Measurements from ENCODE around the gene USP20. TPM values are rescaled to one million over a fixed set of nuclear protein-coding genes. Genes with fewer than 3 reads are reported as not detected.

USP20 gene
- total and polyA plus RNA-seq, 5 donors: 12.9 to 18.4 (median 15.6) TPM

GRCh38 chr9:129809346-129809745, 25.9 kb upstream of the USP20 start:
- Histone ChIP-seq H3K27ac (ENCODE audit: low read length) (no peak overlapping the region), H3K9me3 (ENCODE audit: control insufficient read depth, low read length) (no peaks in the 10 kb centered on the region), H3K27me3 (ENCODE audit: control insufficient read depth, insufficient read depth) (no peaks in the 10 kb centered on the region), H3K4me3 (ENCODE audit: low read length) (no peak overlapping the region), H3K4me1 (ENCODE audit: control insufficient read depth, insufficient read depth, low read length) (no peaks in the 10 kb centered on the region)
- no peak for DNase-seq
- 80% methylated on average over 11 of the region's 11 CpGs for WGBS
- intact Hi-C loops (cut with DNase I): no loop called here
- no peak for ATAC-seq

GRCh38 chr9:129810116-129810515, 25.1 kb upstream of the USP20 start:
- DNase-seq (no peak), ATAC-seq (no peak)
- no peaks in the 10 kb centered on the region for H3K9me3 ChIP-seq (ENCODE audit: control insufficient read depth, low read length)
- H3K4me3 ChIP-seq (ENCODE audit: low read length): no peak overlapping the region
- no peaks in the 10 kb centered on the region for H3K27me3 ChIP-seq (ENCODE audit: control insufficient read depth, insufficient read depth)
- H3K4me1 ChIP-seq (ENCODE audit: control insufficient read depth, insufficient read depth, low read length): no peaks in the 10 kb centered on the region
- H3K27ac ChIP-seq (ENCODE audit: low read length): no peak overlapping the region
- intact Hi-C loops (cut with DNase I): no loop called here
- 85% methylated on average over 11 of the region's 11 CpGs for WGBS

- ATAC-seq (no peak), DNase-seq (no peak)
- H3K27ac ChIP-seq (ENCODE audit: low read length): no peak overlapping the region
- H3K9me3 ChIP-seq (ENCODE audit: control insufficient read depth, low read length): no peaks in the 10 kb centered on the region
- 83% methylated on average over 6 of the region's 6 CpGs for WGBS
- no peaks in the 10 kb centered on the region for H3K27me3 ChIP-seq (ENCODE audit: control insufficient read depth, insufficient read depth)
- H3K4me3 ChIP-seq (ENCODE audit: low read length): no peak overlapping the region
- H3K4me1 ChIP-seq (ENCODE audit: control insufficient read depth, insufficient read depth, low read length): no peaks in the 10 kb centered on the region
- intact Hi-C loops (cut with DNase I): no loop called here
Measured at GRCh38 chr9:129810788-129811187, 24.5 kb upstream of the USP20 start.

DNA sequence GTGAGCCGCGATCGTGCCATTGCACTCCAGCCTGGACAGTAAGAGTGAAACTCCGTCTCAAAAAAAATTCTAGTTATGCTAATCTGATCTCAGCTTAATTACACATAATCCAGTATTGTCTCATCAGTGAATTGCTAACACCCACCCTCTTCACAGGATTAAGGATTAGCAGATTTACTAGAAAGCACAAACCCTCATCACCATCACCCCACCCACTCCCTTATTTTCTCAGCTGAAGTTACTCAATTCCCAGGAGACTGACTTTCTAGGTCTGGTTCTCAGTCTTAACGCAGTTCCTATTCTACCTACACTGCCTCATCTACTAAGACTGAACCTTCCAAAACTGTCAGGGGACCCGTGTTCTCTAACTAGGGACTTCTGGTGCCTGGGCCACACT, 23.3 kb upstream of the USP20 start:
- Histone ChIP-seq H3K9me3 (ENCODE audit: control insufficient read depth, low read length) (no peaks in the 10 kb centered on the region), H3K27me3 (ENCODE audit: control insufficient read depth, insufficient read depth) (no peaks in the 10 kb centered on the region), H3K27ac (ENCODE audit: low read length) (no peak overlapping the region), H3K4me1 (ENCODE audit: control insufficient read depth, insufficient read depth, low read length) (no peaks in the 10 kb centered on the region), H3K4me3 (ENCODE audit: low read length) (no peak overlapping the region)
- intact Hi-C loops (cut with DNase I): no loop called here
- 87% methylated on average over 6 of the region's 6 CpGs for WGBS
- ATAC-seq (no peak), DNase-seq (no peak)

GRCh38 chr9:129812385-129812784, 22.9 kb upstream of the USP20 start:
- Histone ChIP-seq H3K9me3 (ENCODE audit: control insufficient read depth, low read length) (no peaks in the 10 kb centered on the region), H3K27me3 (ENCODE audit: control insufficient read depth, insufficient read depth) (no peaks in the 10 kb centered on the region), H3K27ac (ENCODE audit: low read length) (no peak overlapping the region), H3K4me1 (ENCODE audit: control insufficient read depth, insufficient read depth, low read length) (no peaks in the 10 kb centered on the region), H3K4me3 (ENCODE audit: low read length) (no peak overlapping the region)
- 88% methylated on average over 9 of the region's 9 CpGs for WGBS
- intact Hi-C loops (cut with DNase I): no loop called here
- DNase-seq: no peak
- ATAC-seq: no peak

- no peak overlapping the region for H3K4me3 ChIP-seq (ENCODE audit: low read length)
- H3K4me1 ChIP-seq (ENCODE audit: control insufficient read depth, insufficient read depth, low read length): no peaks in the 10 kb centered on the region
- 81% methylated on average over 9 of the region's 9 CpGs for WGBS
- H3K27ac ChIP-seq (ENCODE audit: low read length): no peak overlapping the region
- intact Hi-C loops (cut with DNase I): no loop called here
- DNase-seq (no peak), ATAC-seq (no peak)
- H3K9me3 ChIP-seq (ENCODE audit: control insufficient read depth, low read length): no peaks in the 10 kb centered on the region
- H3K27me3 ChIP-seq (ENCODE audit: control insufficient read depth, insufficient read depth): no peaks in the 10 kb centered on the region
Measured at GRCh38 chr9:129813661-129814060, 21.6 kb upstream of the USP20 start.

DNA sequence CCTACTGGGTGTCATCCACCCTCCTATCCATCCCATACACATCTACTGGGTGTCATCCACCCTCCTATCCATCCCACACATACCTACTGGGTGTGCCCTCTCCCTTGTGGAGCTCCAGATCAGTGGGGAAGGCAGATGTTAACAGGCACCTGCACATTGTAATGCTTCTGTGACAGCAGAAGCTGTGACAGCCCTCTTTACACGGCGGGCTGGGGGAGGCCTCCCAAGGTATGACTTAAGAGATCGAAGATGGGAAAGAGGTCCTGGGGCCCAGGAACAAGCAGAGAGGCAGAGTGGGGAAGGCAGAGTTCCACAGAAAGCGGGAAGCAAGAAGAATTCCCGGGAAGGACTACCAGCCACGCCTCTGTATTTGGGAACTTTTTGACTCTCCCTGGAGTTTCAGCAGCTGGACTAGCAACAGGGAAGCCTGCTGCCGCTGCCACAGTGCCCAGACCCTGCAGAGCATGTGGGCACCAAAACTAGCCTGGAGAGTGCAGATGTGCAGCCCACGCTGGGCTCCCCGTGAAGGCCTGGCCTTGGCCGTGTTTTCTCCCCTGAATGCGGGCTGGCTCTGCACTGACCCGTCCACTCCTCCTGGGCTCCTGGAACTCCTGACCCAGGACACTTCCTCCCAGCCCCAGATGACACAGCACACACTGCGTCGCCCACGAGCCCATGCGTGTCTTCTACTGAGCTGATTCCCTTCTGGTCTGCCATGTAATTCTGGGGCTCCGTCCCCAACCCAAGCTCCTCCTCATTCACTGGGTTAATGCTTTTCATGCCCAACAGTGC, 20.6 kb upstream of the USP20 start:
- 84% methylated on average over 17 of the region's 17 CpGs for WGBS
- H3K27me3 ChIP-seq (ENCODE audit: control insufficient read depth, insufficient read depth): no peaks in the 10 kb centered on the region
- no peak overlapping the region for H3K27ac ChIP-seq (ENCODE audit: low read length)
- no peak overlapping the region for H3K4me3 ChIP-seq (ENCODE audit: low read length)
- intact Hi-C loops (cut with DNase I): no loop called here
- H3K9me3 ChIP-seq (ENCODE audit: control insufficient read depth, low read length): no peaks in the 10 kb centered on the region
- ATAC-seq: peak in 1 of 2 donors; percentile 17
- H3K4me1 ChIP-seq (ENCODE audit: control insufficient read depth, insufficient read depth, low read length): no peaks in the 10 kb centered on the region
- DNase-seq: no peak

GRCh38 chr9:129815278-129815677, 20.0 kb upstream of the USP20 start:
- Histone ChIP-seq H3K27ac (ENCODE audit: low read length) (no peak overlapping the region), H3K4me1 (ENCODE audit: control insufficient read depth, insufficient read depth, low read length) (no peaks in the 10 kb centered on the region), H3K27me3 (ENCODE audit: control insufficient read depth, insufficient read depth) (no peaks in the 10 kb centered on the region), H3K9me3 (ENCODE audit: control insufficient read depth, low read length) (no peaks in the 10 kb centered on the region), H3K4me3 (ENCODE audit: low read length) (no peak overlapping the region)
- intact Hi-C loops (cut with DNase I): no loop called here
- ATAC-seq (peak in 1 of 2 donors; percentile 26), DNase-seq (no peak)
- WGBS: 84% methylated on average over 11 of the region's 11 CpGs

- no peaks in the 10 kb centered on the region for H3K9me3 ChIP-seq (ENCODE audit: control insufficient read depth, low read length)
- H3K27ac ChIP-seq (ENCODE audit: low read length): no peak overlapping the region
- no peaks in the 10 kb centered on the region for H3K4me1 ChIP-seq (ENCODE audit: control insufficient read depth, insufficient read depth, low read length)
- ATAC-seq (no peak), DNase-seq (no peak)
- no peaks in the 10 kb centered on the region for H3K27me3 ChIP-seq (ENCODE audit: control insufficient read depth, insufficient read depth)
- intact Hi-C loops (cut with DNase I): no loop called here
- H3K4me3 ChIP-seq (ENCODE audit: low read length): no peak overlapping the region
- 87% methylated on average over 14 of the region's 14 CpGs for WGBS
Measured at GRCh38 chr9:129816501-129817435, 18.5 kb upstream of the USP20 start.

DNA sequence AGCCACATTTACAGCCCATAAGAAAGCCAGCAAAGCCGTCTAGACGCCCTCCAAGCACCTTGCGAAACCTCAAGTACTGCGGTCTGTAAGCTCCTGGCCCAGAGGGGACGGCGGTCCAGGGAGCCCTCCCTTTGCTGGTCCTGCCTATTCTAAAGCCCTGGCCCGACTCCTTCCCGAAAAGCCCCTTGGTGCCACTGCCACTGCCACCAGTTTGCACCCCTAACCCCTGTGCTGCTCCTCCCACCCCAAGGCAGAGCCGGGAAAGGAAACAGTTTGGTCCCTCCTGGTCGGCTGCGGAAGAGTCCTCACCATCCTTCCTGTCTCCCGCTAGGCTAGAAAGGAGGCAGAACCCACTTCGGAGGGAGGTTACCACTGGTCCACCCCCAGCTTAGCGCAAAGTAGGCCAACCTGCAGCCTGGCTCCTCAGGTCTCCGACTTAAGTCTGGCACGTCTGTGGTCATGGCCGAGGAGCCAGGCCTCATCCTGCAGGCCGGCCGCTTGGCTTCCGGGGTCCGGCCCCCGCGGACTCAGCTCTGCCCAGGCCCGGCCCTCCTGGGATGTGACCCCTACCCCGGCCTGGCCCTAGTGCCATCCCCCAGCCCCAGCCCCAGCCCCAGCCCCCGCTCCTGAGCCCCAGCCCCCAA, 12.2 kb upstream of the USP20 start:
- H3K4me1 ChIP-seq (ENCODE audit: control insufficient read depth, insufficient read depth, low read length): no peaks in the 10 kb centered on the region
- H3K4me3 ChIP-seq (ENCODE audit: low read length): peak overlapping the region; percentile 81
- no peaks in the 10 kb centered on the region for H3K27me3 ChIP-seq (ENCODE audit: control insufficient read depth, insufficient read depth)
- ATAC-seq: peak; percentile 38 to 52
- 17% methylated on average over 26 of the region's 26 CpGs for WGBS
- H3K9me3 ChIP-seq (ENCODE audit: control insufficient read depth, low read length): no peaks in the 10 kb centered on the region
- intact Hi-C loops (cut with DNase I): no loop called here
- H3K27ac ChIP-seq (ENCODE audit: low read length): no peak overlapping the region
- peak; percentile 33 to 68 (median 59) for DNase-seq

GRCh38 chr9:129823542-129823934, 11.7 kb upstream of the USP20 start:
- Histone ChIP-seq H3K9me3 (ENCODE audit: control insufficient read depth, low read length) (no peaks in the 10 kb centered on the region), H3K27me3 (ENCODE audit: control insufficient read depth, insufficient read depth) (no peaks in the 10 kb centered on the region), H3K27ac (ENCODE audit: low read length) (no peak overlapping the region), H3K4me3 (ENCODE audit: low read length) (peak overlapping the region; percentile 81), H3K4me1 (ENCODE audit: control insufficient read depth, insufficient read depth, low read length) (no peaks in the 10 kb centered on the region)
- intact Hi-C loops (cut with DNase I): no loop called here
- WGBS: 2% methylated on average over 15 of the region's 15 CpGs
- ATAC-seq (peak; percentile 63 to 66), DNase-seq (no peak)

Data from right cardiac atrium (tissue), 5 donors.